ENCODE measurements around the gene VSIG4. TPM values are rescaled to one million over a fixed set of nuclear protein-coding genes. Genes with fewer than 3 reads are reported as not detected.

VSIG4 gene
- total and polyA plus RNA-seq, 2 of the 8 experiments (the other 6 are each of a cell fraction or from before 2014, with no cell fraction given), result not detected

DNA sequence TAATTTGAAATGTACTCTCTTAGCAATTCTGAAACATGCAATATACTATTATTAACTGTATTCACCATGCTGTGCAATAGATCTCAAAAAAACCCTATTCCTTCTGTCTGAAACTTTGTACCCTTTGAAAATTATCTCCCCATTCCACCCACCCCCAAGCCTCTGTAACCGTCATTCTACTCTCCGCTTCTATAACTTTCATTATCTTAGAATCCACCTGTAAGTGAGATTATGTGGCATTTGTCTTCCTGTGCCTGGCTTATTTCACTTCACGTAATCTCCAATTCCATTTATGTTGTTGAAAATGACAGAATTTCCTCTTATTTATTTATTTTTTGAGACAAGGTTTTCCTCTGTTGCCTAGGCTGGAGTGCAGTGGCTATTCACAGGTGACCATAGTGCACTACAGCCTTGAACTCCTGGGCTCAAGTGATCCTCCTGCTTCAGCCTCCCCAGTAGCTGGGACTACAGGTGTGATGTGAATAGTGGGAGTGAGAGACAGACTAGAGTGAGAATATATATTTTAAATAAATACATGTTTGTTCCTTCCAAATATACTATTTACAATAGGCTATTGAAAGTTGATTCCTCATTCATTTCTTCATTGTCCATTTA lies 30.5 kb downstream of the VSIG4 start:
- no peak overlapping the region for H2BK120ac ChIP-seq (replicated peaks; ENCODE audit: low read depth, low read length)
- H4K8ac ChIP-seq (ENCODE audit: extremely low read depth, insufficient read depth, low read length), result no peak overlapping the region
- H4K91ac ChIP-seq (replicated peaks; ENCODE audit: insufficient read length, low read length), result no peak overlapping the region
- no peak overlapping the region for H3K4me2 ChIP-seq (ENCODE audit: insufficient read depth in 1 of 2, low read depth in 2 of 2, low read length in 2 of 2)
- no peaks in the 10 kb centered on the region for H4K20me1 ChIP-seq (replicated peaks in 1 of 2; ENCODE audit: control insufficient read depth in 1 of 2, insufficient read depth in 2 of 2, low read length in 2 of 2)
- H3K4ac ChIP-seq (replicated peaks; ENCODE audit: insufficient read length, low read depth, low read length), result no peak overlapping the region
- no peaks in the 10 kb centered on the region for H3K79me1 ChIP-seq (ENCODE audit: low read depth, low read length)
- H3K79me2 ChIP-seq (ENCODE audit: control insufficient read depth in 1 of 2, insufficient read depth in 2 of 2, low read length in 2 of 2), result no peaks in the 10 kb centered on the region
- no peak overlapping the region for H3K23ac ChIP-seq (ENCODE audit: insufficient read length)
- H3K14ac ChIP-seq (ENCODE audit: insufficient read length), result no peak overlapping the region
- no peaks in the 10 kb centered on the region for H3K27me3 ChIP-seq (replicated peaks in 1 of 4; ENCODE audit: control insufficient read depth in 3 of 4, extremely low read depth in 1 of 4, insufficient read depth in 3 of 4, low read length in 3 of 4)
- POLR2A ChIA-PET (ENCODE audit: partially characterized antibody), result no interaction called here
- H3K56ac ChIP-seq (replicated peaks; ENCODE audit: insufficient read length, low read depth, low read length), result no peak overlapping the region
- H3K4me3 ChIP-seq (ENCODE audit: extremely low read depth in 1 of 4, insufficient read depth in 2 of 4, low read depth in 3 of 4, low read length in 4 of 4), result no peak overlapping the region
- H3K27ac ChIP-seq (ENCODE audit: low read depth, low read length), result no peak overlapping the region
- no peak overlapping the region for H2BK5ac ChIP-seq (ENCODE audit: low read depth, low read length)
- no peaks in the 10 kb centered on the region for H3K4me1 ChIP-seq (replicated peaks in 1 of 4; ENCODE audit: control insufficient read depth in 3 of 4, insufficient read depth in 4 of 4, low read length in 3 of 4)
- FAIRE-seq, result no peak
- H2AK5ac ChIP-seq (ENCODE audit: low read depth, low read length), result no peak overlapping the region
- peaks cover 0 to 13% of the 10 kb centered on the region in 2 experiments; a peak in 1 of 4 replicates for H3K9me3 ChIP-seq (ENCODE audit: insufficient read depth in 2 of 2, low read depth in 1 of 2, low read length in 1 of 2)
- H3K23me2 ChIP-seq (ENCODE audit: low read depth, low read length), result no peaks in the 10 kb centered on the region
- no peak overlapping the region for H3K18ac ChIP-seq (ENCODE audit: extremely low read depth, low read length)
- CTCF ChIA-PET (ENCODE audit: partially characterized antibody), result no interaction called here
- no peak overlapping the region for H3K9ac ChIP-seq (replicated peaks in 1 of 4; ENCODE audit: extremely low read depth in 1 of 4, low read depth in 3 of 4, low read length in 3 of 4)
- H2BK20ac ChIP-seq (ENCODE audit: low read length), result no peak overlapping the region
- DNase-seq (ENCODE audit: low read depth in 1 of 2, low spot score in 2 of 2), result no peak
- no peaks in the 10 kb centered on the region for H3K36me3 ChIP-seq (ENCODE audit: control insufficient read depth in 2 of 4, insufficient read depth in 4 of 4, low read length in 3 of 4)
- no peak overlapping the region for H2BK15ac ChIP-seq (ENCODE audit: low read length)
- no peak overlapping the region for H2AFZ ChIP-seq (ENCODE audit: low read length)
- no peak overlapping the region for H2BK12ac ChIP-seq (ENCODE audit: low read depth, low read length)
- WGBS, 2 experiments (ENCODE audit: extremely low coverage in 1 of 2, insufficient coverage in 1 of 2, insufficient read length in 1 of 2, insufficient replicate concordance in 2 of 2, low coverage in 1 of 2, low lambda C conversion rate in 2 of 2, missing lambda C conversion rate in 1 of 2), result 94% methylated on average over 3 of the region's 3 CpGs; no CpG with 5 or more reads in 1 of the 2 experiments
- H4K5ac ChIP-seq (ENCODE audit: insufficient read length, low read depth, low read length), result no peak overlapping the region
- no peak for TF ChIP-seq YY1 (IDR thresholded peaks at IDR 0.05; ENCODE audit: low read depth, low read length)
- TF ChIP-seq POLR2AphosphoS5 (IDR thresholded peaks at IDR 0.05; ENCODE audit: low read depth, low read length), result no peak
- TF ChIP-seq BCL11A (IDR thresholded peaks at IDR 0.05; ENCODE audit: low read depth in 2 of 2, low read length in 2 of 2), result no peak
- TF ChIP-seq TAF1 (IDR thresholded peaks at IDR 0.05; ENCODE audit: low read depth, low read length), result no peak
- no peak for TF ChIP-seq SIRT6 (IDR thresholded peaks at IDR 0.05; ENCODE audit: low read length)
- TF ChIP-seq SRF (IDR thresholded peaks at IDR 0.05; ENCODE audit: low read depth, low read length), result no peak
- TF ChIP-seq GABPA (IDR thresholded peaks at IDR 0.05; ENCODE audit: borderline replicate concordance, insufficient read depth, low read length), result no peak
- no peak for TF ChIP-seq KDM4A (IDR thresholded peaks at IDR 0.05; ENCODE audit: low read depth, low read length, severe bottlenecking)
- TF ChIP-seq SUZ12 (IDR thresholded peaks at IDR 0.05; ENCODE audit: low read length), result no peak
- TF ChIP-seq, protein P1, sequence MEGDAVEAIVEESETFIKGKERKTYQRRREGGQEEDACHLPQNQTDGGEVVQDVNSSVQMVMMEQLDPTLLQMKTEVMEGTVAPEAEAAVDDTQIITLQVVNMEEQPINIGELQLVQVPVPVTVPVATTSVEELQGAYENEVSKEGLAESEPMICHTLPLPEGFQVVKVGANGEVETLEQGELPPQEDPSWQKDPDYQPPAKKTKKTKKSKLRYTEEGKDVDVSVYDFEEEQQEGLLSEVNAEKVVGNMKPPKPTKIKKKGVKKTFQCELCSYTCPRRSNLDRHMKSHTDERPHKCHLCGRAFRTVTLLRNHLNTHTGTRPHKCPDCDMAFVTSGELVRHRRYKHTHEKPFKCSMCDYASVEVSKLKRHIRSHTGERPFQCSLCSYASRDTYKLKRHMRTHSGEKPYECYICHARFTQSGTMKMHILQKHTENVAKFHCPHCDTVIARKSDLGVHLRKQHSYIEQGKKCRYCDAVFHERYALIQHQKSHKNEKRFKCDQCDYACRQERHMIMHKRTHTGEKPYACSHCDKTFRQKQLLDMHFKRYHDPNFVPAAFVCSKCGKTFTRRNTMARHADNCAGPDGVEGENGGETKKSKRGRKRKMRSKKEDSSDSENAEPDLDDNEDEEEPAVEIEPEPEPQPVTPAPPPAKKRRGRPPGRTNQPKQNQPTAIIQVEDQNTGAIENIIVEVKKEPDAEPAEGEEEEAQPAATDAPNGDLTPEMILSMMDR (IDR thresholded peaks at IDR 0.05; ENCODE audit: control extremely low read depth in 1 of 3, insufficient read depth in 1 of 3, low read depth in 1 of 3, low read length in 3 of 3), result no peak
- no peak for TF ChIP-seq CREB1 (IDR thresholded peaks at IDR 0.05)
- TF ChIP-seq EZH2 (IDR thresholded peaks at IDR 0.05; ENCODE audit: low read depth, low read length, severe bottlenecking), result no peak

All from H1 (cell line).